ENCODE measurements around the gene ROMO1. TPM values are rescaled to one million over a fixed set of nuclear protein-coding genes. Genes with fewer than 3 reads are reported as not detected.

Gene ROMO1
- total and polyA plus RNA-seq, 10 of the 15 experiments (the other 5 are each of a cell fraction or from before 2014, with no cell fraction given) = 23.2 to 631 (median 352) TPM

GRCh38 chr20:35652641-35653429 lies 46.4 kb upstream of the ROMO1 start:
- H3K9ac ChIP-seq (ENCODE audit: control insufficient read depth, insufficient read depth, low read length) = no peak overlapping the region
- in situ Hi-C loops (cut with MboI) = no loop called here
- WGBS (ENCODE audit: insufficient coverage, insufficient replicate concordance, low lambda C conversion rate, missing lambda C conversion rate) = 93% methylated on average over 13 of the region's 13 CpGs
- no peak overlapping the region for H3K4me3 ChIP-seq
- H3K79me2 ChIP-seq (ENCODE audit: control insufficient read depth, insufficient read depth, low read length) = peaks cover 78% of the 10 kb centered on the region
- no peak overlapping the region for H2AFZ ChIP-seq (ENCODE audit: control insufficient read depth, low read depth, low read length)
- no peak for FAIRE-seq
- no TSS peak for BruUV-seq (replicated peaks)
- no peak overlapping the region for H3K4me2 ChIP-seq (ENCODE audit: control insufficient read depth, insufficient read depth)
- peaks cover 7% of the 10 kb centered on the region for H4K20me1 ChIP-seq (ENCODE audit: control insufficient read depth, insufficient read depth)
- ChIA-PET SMC1A (ENCODE audit: uncharacterized antibody, unreplicated experiment) (interaction anchor here (1.1 to 1.2 kb wide), 2 partner anchors 24 to 82 kb away, joined by 3 read pairs; no protein-coding TSS in a partner anchor), CTCF (interaction anchor here (1.2 kb wide), 1 partner anchor 35 kb away, joined by 4 read pairs; no protein-coding TSS in a partner anchor), RAD21 (ENCODE audit: unreplicated experiment) (interaction anchor here (1.1 kb wide), 1 partner anchor 8 kb away, joined by 3 read pairs; no protein-coding TSS in a partner anchor), POLR2A (interaction anchor here (0.7 kb wide), 1 partner anchor 10 kb away, joined by 3 read pairs; no protein-coding TSS in a partner anchor)
- no peaks in the 10 kb centered on the region for H3K9me3 ChIP-seq (replicated peaks; ENCODE audit: control insufficient read depth, insufficient read depth, low read length)
- no peak for TF ChIP-seq E4F1 (IDR thresholded peaks at IDR 0.05; ENCODE audit: borderline replicate concordance, partially characterized antibody)
- H3K36me3 ChIP-seq (ENCODE audit: control insufficient read depth in 2 of 2, insufficient read depth in 2 of 2, low read length in 1 of 2) = peaks cover 19 to 30% of the 10 kb centered on the region in 2 experiments
- H3K4me1 ChIP-seq (ENCODE audit: control insufficient read depth, insufficient read depth, low read length) = no peaks in the 10 kb centered on the region
- H3K27me3 ChIP-seq (replicated peaks in 1 of 2; ENCODE audit: control insufficient read depth in 2 of 2, insufficient read depth in 2 of 2, low read length in 1 of 2) = no peaks in the 10 kb centered on the region
- no peak overlapping the region for H3K27ac ChIP-seq (ENCODE audit: control insufficient read depth, insufficient read depth)
- no peak for DNase-seq (ENCODE audit: low read depth, low spot score)
- ATAC-seq = peak; percentile 18; the same call in 1 of the 3 replicates
- intact Hi-C loops (cut with micrococcal nuclease; ENCODE audit: unreplicated experiment) = no loop called here

- Histone ChIP-seq H2AFZ (ENCODE audit: control insufficient read depth, low read depth, low read length) (no peak overlapping the region), H3K27ac (ENCODE audit: control insufficient read depth, insufficient read depth) (no peak overlapping the region), H3K27me3 (replicated peaks in 1 of 2; ENCODE audit: control insufficient read depth in 2 of 2, insufficient read depth in 2 of 2, low read length in 1 of 2) (no peaks in the 10 kb centered on the region), H3K4me3 (no peak overlapping the region), H3K79me2 (ENCODE audit: control insufficient read depth, insufficient read depth, low read length) (peaks cover 82% of the 10 kb centered on the region), H3K36me3 (ENCODE audit: control insufficient read depth in 2 of 2, insufficient read depth in 2 of 2, low read length in 1 of 2) (peaks cover 19 to 30% of the 10 kb centered on the region in 2 experiments), H4K20me1 (ENCODE audit: control insufficient read depth, insufficient read depth) (peaks cover 9% of the 10 kb centered on the region), H3K9me3 (replicated peaks; ENCODE audit: control insufficient read depth, insufficient read depth, low read length) (no peaks in the 10 kb centered on the region), H3K9ac (ENCODE audit: control insufficient read depth, insufficient read depth, low read length) (no peak overlapping the region), H3K4me1 (ENCODE audit: control insufficient read depth, insufficient read depth, low read length) (no peaks in the 10 kb centered on the region), H3K4me2 (ENCODE audit: control insufficient read depth, insufficient read depth) (no peak overlapping the region)
- WGBS (ENCODE audit: insufficient coverage, insufficient replicate concordance, low lambda C conversion rate, missing lambda C conversion rate) = 100% methylated on average over 3 of the region's 3 CpGs
- in situ Hi-C loops (cut with MboI) = no loop called here
- ChIA-PET SMC1A (ENCODE audit: uncharacterized antibody, unreplicated experiment) (interaction anchor here (1.1 kb wide), 1 partner anchor 82 kb away, joined by 3 read pairs; no protein-coding TSS in a partner anchor), CTCF (interaction anchor here (1.2 kb wide), 1 partner anchor 36 kb away, joined by 4 read pairs; no protein-coding TSS in a partner anchor), POLR2A (interaction anchor here (0.7 kb wide), 1 partner anchor 89 kb away, joined by 3 read pairs; the partner anchor contains the start of gene RBM39), RAD21 (ENCODE audit: unreplicated experiment) (interaction anchor here (0.6 kb wide), 1 partner anchor 74 kb away, joined by 3 read pairs; no protein-coding TSS in a partner anchor)
- BruUV-seq (replicated peaks) = no TSS peak
- ATAC-seq (no peak), DNase-seq (ENCODE audit: low read depth, low spot score) (no peak), FAIRE-seq (no peak)
- intact Hi-C loops (cut with micrococcal nuclease; ENCODE audit: unreplicated experiment) = no loop called here
- no peak for TF ChIP-seq ZNF274 (IDR thresholded peaks at IDR 0.05; ENCODE audit: insufficient read depth, insufficient read length)
- TF ChIP-seq RAD51 (IDR thresholded peaks at IDR 0.05) = no peak
- no peak for TF ChIP-seq FOXK2 (IDR thresholded peaks at IDR 0.05)
- TF ChIP-seq KLF5 (IDR thresholded peaks at IDR 0.05; ENCODE audit: partially characterized antibody) = no peak
- TF ChIP-seq ZNF687 (IDR thresholded peaks at IDR 0.05) = no peak
- no peak for TF ChIP-seq SMAD5 (IDR thresholded peaks at IDR 0.05; ENCODE audit: low read depth)
- TF ChIP-seq MEF2A (IDR thresholded peaks at IDR 0.05; ENCODE audit: insufficient read depth, low read depth, low read length) = no peak
Measured at GRCh38 chr20:35653430-35653734, 45.8 kb upstream of the ROMO1 start.

Data from GM12878 (cell line).